ENCODE measurements around the gene TDP1. TPM values are rescaled to one million over a fixed set of nuclear protein-coding genes. Genes with fewer than 3 reads are reported as not detected.

The TDP1 gene
- 14.9 and 18.1 TPM in 2 replicates for total RNA-seq

DNA sequence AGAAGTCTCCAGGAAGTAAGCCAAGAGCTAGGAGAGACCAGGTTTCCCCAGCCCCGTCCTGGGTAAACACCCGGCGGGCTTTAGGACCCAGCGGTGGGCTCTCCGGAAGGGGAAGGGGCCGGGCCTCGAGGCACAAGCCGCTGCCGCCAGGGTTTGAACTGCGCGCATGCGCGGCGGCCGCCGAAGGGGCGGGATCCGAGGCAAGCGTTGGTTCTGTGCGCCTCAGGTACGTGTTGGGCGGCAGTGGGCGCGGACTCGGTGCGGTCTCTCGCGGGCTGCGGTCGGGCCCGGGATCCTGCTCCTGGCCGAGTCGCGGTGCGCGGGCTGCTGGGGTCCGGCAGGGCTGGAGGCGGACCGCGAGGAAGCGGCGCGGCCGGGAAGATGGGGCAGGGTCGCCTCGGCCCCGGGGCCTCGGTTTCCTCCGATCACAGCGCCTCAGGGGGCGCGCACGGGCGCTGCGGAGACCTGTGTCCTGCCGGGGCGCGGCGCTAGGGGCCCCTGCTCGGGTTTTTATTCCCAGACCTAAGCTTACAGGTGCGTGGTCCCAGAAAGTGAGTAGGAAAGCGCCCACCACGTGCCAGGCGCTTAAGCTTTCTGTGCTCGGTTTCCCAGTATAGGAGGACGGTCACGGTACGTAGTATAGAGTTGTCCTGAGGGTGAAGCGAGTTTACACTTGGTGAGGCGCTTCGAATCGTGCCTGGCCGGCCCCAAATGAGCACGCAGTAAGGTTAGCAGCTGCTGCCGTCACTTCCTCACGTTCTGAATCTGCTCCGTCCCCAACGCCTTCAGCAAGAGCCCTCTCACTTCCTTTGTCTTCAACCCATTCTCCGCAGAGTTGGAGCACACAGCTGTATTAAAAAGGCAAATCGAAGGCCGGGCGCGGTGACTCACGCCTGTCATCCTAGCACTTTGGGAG lies at the start of gene TDP1:
Gene TDP1, plus strand, starts transcription at position 183 of the 916 bp plus-strand sequence. CDS start 7,188 bp downstream, outside the sequence.

DNA sequence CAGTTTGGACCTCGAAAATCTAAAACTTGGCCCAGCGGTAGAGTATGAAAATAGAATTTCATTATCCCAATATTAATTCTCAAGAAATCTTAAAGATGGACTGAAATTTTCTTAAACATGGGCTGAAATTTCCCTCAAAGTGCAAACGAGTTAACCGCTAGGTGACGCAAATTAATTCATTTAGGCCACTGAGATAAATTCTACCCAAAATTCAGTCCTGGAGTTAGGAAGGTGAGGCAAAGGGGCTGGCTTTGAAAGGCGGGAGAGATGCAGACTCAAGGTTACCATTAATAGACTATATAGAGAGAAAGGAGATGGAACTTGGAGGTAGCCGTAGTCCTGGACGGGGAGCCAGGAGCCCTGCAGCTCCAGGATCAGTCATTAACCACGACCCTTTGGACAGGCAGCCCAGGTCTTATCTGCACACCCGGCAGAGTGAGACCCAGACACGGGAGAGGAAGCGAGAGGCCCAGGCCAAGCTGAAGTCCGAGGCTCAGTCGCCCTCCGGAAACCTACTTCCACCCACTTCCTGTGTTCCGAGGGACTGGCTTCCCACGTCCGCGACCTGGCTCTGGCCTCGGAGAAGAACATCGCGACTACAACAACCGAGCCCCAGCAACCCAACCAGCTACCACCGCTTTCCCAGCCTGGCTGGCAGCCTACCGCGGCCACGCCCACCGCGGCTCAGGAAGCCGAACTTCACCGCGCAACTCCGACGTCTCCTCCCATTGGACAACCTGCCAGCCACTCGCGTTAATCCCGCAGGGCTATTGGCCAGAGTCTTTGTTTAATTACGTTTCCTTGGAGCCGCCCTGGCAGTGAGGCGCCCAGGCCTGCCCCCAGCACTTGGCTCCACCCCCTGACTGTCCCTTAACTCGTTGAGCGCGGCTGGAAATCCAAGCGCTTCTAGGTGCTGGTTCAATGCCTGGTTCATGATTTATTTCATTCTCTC lies 1.4 kb upstream of the TDP1 start, which contains the start of gene EFCAB11:
Gene EFCAB11, minus strand, starts transcription at position 661 of the 952 bp plus-strand sequence. Its CDS starts 70 bp downstream, at position 591.

DNA sequence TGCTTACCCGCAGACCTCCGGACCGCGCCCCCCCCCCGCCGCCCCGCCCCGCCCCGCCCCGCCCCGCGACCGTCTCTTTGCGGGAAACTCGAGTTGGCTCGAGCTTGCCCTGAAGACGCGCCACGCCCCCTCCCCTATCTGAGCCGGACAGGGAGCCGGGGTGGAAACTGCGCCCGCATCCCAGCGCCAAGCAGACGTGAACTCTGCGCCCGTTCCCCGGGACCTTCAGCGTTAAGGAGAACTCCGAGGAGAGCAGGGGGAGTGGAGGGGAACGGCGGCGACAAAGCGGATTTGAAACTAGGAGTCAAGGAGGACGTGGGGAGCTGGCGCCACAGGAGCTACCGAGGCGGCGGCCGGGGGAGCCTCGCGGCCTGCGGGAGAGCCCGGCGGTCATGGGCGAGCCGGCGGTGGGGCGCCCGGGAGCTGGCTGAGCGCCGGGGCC lies 106.0 kb downstream of the TDP1 start, which contains the start of gene KCNK13:
Gene KCNK13, plus strand, starts transcription at position 310 of the 442 bp plus-strand sequence. CDS start 212 bp downstream, outside the sequence.

Other genes with a start within 250 kb of the TDP1 start
- 7.6 and 7.7 TPM in 2 replicates for gene EFCAB11, start 1.2 kb upstream of the TDP1 start, total RNA-seq
- gene KCNK13, start 106.1 kb downstream of the TDP1 start, total RNA-seq, result 0.13 TPM in 1 of 2 replicates, not detected in the other